GM11168 (cell line): ENCODE results near the gene OTOP2.
"Not testable (repeated sequence)": the region's sequence is repeated elsewhere in the genome, so short reads cannot be mapped to it uniquely, and the experiment has no call there.

Experiments
- in situ Hi-C: fragments of 300-500 bp; cut with MboI; formaldehyde crosslinking; loops from one replicate; pipeline ENCODE4 v1.12.0; 2022; ENCODE audit warnings: low sequenced_read_pairs; ENCODE audit not compliant: unreplicated experiment

OTOP2 gene

GRCh38 chr17:74964988-74965622, 41.0 kb downstream of the OTOP2 start:
- in situ Hi-C loops: no loop called here

DNA sequence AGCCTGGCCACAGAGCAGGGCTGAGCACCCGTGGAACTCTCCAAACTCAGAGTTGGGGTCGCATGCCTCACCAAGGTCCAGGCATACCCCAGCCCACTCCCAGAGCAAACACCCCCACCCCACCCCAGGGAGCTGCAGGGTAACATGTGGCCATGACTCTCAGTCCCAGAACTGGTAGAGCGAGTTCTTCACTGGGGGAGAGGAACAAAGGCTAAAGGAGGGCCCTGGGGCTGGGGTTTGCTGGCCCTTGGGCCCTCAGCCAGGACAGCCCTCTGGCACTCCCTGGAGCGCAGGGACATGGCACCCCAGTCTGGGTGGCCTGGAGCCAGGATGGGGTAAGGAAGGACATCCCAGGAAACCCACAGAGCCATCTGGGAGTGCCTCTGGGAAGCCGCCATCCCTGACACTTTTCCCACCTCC, 44.3 kb downstream of the OTOP2 start:
- in situ Hi-C loops: no loop called here

DNA sequence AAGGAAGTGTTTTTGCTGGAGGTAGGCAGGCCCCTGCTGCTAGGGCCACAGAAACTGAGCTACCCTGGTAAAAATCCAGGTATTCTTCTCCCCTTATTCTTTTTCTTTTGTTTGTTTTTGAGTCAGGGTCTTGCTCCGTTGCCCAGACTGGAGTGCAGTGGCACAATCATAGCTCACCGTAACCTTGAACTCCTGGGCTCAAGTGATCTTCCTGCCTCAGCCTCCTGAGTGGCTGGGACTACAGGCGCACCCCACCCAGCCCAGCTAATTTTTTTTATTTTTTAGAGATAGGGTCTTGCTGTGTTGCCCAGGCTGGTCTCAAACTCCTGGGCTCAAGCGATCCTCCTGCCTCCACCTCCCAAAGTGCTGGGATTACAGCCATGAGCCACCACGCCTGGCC, 45.4 kb downstream of the OTOP2 start:
- in situ Hi-C loops: not testable (repeated sequence)

DNA sequence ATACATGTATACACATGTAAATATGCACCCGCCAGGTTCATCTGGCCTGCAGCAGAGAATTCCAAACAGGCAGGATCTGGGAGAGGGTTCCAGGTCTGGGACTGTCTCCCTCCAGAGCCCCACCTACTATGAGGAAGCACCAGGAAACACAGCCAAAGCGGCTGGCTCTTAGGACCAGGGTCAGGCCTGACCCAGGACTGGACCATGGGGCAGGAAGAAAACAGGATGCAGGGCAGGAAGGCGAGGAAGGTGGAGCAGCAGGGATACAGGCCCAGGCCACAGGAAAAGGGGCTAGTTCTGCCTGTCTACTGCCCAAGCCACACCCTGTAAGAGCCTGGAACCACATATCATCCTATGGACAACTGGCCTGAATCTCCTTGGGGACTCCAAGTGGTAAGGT, 46.3 kb downstream of the OTOP2 start:
- in situ Hi-C loops: no loop called here

- in situ Hi-C loops: no loop called here
These were observed 47.2 kb downstream of the OTOP2 start for GRCh38 chr17:74971069-74971841.

DNA sequence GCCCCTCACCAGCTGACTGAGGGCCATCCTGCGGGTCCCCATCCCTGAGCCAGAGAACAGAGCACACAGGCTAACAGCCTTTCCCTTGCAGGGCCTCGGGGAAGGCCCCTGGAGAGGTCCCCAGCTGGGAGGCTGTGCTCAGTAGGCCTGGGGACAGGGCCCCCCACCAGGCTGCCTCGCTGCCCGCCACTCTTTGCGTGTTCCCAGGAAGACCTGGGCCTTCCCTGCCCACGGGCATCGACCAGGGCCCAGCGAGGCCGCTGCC, 47.7 kb downstream of the OTOP2 start:
- in situ Hi-C loops: no loop called here

DNA sequence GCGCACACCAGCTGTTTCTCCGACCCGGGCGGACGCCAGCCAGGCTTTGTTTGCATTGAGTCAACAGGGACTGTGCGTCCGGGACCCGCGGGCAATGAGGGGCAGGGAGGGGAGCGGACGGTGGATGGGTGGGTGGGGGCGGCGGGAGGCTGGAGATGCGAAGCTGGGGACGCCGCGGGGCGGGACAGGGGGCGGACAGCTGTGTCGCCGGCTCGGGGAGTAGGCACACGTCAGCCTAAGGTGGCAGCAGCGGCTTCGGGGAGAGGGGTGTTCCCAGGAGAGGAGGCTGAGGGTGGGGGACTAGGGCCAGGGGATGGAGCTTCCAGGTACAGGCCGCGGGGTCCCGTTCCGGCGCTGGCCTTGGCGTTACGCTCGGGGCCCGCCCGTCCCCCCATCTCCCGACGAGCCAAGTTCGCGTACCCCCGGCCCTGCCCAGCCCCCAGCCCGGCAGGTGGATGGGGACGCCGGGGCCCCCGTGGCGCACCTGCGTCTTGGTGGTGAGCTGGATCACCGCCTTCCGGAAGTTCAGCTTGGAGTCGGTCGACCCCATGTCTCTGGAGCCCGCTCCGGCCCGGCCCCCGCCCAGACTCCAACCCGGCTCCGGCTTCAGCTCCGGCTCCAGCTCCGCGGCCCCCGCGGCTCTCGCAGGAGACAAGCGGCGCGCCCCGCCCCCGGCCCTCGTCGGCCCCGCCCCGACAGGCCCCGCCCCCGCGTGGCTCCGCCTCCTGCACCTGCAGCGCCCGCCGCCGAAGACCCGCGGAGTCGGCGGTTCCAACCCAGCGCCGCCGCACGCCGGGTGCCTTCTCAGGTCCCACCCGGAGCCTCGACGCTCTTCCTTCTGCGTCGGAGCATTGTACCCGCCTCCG, 48.3 kb downstream of the OTOP2 start, which contains the start of gene HID1:
TSS of gene HID1 (minus strand) at position 653 of the 866 bp plus-strand sequence. CDS start at position 550, 103 bp downstream.
- in situ Hi-C loops: no loop called here

DNA sequence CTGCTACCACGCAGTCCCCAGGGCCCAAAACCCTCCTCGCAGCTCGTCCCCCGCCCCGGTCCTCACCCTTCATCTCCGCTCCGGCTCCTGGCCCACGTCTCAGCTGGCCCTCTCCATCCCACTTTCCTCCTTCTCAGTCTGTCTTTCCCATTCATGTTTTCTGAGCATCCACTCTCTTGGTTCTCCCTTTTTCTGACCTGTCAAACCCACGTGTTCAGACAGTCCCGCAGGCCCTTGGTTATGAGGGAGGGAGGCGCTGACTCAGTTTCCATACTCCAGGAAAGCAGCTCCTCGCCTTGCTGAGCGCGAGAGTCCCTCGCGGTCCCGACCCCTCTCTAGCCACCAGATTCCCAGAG, 48.9 kb downstream of the OTOP2 start:
- in situ Hi-C loops: no loop called here

GRCh38 chr17:74975943-74976342, 51.9 kb downstream of the OTOP2 start:
- in situ Hi-C loops: no loop called here

GRCh38 chr17:74977802-74978201, 53.7 kb downstream of the OTOP2 start:
- in situ Hi-C loops: no loop called here

- in situ Hi-C loops: no loop called here
These were observed 54.2 kb downstream of the OTOP2 start for GRCh38 chr17:74978240-74978639.

DNA sequence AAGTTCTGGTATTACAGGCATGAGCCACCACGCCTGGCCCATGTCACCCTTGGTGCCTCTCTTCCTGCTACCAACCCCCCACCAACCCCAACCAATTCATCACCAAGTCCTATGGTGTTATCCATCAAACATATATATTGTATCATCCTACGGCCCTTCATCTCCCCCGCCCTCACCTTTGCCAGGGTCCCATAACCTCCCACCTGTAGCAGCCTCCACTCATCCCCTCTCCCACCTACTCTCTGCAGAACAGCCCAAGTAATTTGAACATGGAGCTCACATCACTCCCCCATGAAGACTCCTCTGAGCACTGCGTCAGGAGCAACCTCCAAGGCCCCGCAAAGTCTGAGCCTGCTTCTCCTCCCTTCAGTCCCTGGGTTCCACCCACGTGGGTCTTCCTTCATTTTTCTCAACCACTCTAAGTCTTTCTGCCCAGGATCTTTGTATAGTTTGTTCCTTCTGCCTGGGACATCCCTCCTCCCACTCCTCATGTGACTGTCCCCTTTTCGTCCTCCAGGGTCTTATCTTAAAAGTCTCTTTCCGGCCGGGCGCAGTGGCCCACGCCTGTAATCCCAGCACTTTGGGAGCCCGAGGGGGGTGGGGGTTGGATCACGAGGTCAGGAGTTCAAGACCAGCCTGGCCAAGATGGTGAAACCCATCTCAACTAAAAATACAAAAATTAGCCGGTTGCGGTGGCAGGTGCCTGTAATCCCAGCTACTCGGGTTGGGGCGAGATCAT, 55.5 kb downstream of the OTOP2 start:
- in situ Hi-C loops: no loop called here

DNA sequence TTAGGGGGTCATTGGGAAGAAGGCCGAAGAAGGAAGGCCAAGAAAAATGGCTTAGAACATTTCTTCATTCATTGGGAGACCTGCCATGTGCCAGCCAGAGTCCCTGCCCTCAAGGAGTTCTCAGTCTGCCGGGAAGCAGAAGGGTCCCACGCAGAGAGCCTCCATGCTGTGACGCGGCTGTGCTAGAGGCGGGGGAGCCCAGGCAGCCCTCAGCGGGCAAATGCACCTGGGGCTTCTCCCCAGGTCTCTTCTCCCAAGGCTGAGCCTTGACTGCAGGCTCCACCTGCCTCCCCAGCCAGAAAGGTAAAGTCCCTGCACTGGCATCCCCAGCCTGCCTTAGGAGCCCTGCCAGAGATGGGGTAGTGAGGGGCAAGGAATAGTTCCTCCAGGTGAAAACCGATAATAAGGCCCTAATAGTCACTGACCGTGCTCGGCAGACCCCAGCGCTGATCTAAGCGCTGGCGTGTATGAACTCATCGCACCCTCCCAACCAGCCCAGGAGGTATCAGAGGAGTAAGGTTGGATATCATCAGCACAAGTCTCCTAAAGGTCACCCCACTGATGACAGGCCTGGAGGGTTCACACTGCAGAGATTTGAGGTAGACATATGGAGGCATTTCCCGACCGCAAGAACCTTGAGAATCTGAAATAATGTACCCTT, 57.4 kb downstream of the OTOP2 start:
- in situ Hi-C loops: no loop called here

- in situ Hi-C loops: no loop called here
These were observed 58.0 kb downstream of the OTOP2 start for GRCh38 chr17:74981979-74982662.

- in situ Hi-C loops: not testable (repeated sequence)
These were observed 58.7 kb downstream of the OTOP2 start for GRCh38 chr17:74982663-74983313.
